Uterus (tissue), 4 donors: Measurements from ENCODE around the gene GALNT15. TPM values are rescaled to one million over a fixed set of nuclear protein-coding genes. Genes with fewer than 3 reads are reported as not detected.
A peak's percentile ranks its signal among the peaks of the same experiment; 100 is the strongest.

Source experiments
- DNase-seq, 2 donors: peaks; one replicate each; pipeline ENCODE4 v3.0.0-alpha.2; 2019 to 2020
- H3K27ac ChIP-seq, 2 donors: fragments of 200-600 bp; sonication (generic); 1 replicate in 1 of 2; 2 replicates in 1 of 2; pipeline ENCODE4 v1.5.1; 2016 to 2018
- H3K27me3 ChIP-seq, 2 donors: fragments of 200-600 bp; sonication (generic); one replicate each; pipeline ENCODE4 v1.5.1; 2018 to 2019; ENCODE audit warnings: control low read depth in 1 of 2
- H3K36me3 ChIP-seq, 2 donors: fragments of 200-600 bp; sonication (generic); one replicate each; pipeline ENCODE4 v1.5.1; 2019; ENCODE audit warnings: control low read depth in 1 of 2
- H3K4me1 ChIP-seq, 2 donors: fragments of 200-600 bp; sonication (generic); one replicate each; pipeline ENCODE4 v1.5.1; 2018 to 2019; ENCODE audit warnings: control low read depth in 1 of 2
- H3K4me3 ChIP-seq, 2 donors: fragments of 200-600 bp; sonication (generic); 1 replicate in 1 of 2; 2 replicates in 1 of 2; pipeline ENCODE4 v1.5.1; 2018 to 2019; ENCODE audit warnings: mild to moderate bottlenecking in 1 of 2
- H3K9me3 ChIP-seq, 2 donors: fragments of 200-600 bp; sonication (generic); one replicate each; pipeline ENCODE4 v1.5.1; 2019; ENCODE audit warnings: control low read depth in 1 of 2
- POLR2A ChIP-seq, 2 donors: fragments of 450-650 bp; IDR thresholded peaks; one replicate each; pipeline ENCODE4 v1.6.1; 2016; ENCODE audit warnings: antibody characterized with exemption in 2 of 2, mild to moderate bottlenecking in 1 of 2, moderate library complexity in 1 of 2
- intact Hi-C: fragments of 100-400 bp; cut with DNase I; formaldehyde crosslinking; loops from one replicate; pipeline ENCODE4 v1.15.1; 2023; ENCODE audit warnings: low total_unique reads
- total RNA-seq, 4 donors: library from RNA; depleted of rRNA in 3 of 4; stranded (reverse); fragments of >200 nt in 3 of 4; gene quantifications; one replicate each; pipeline versions ENCODE4 v1.1.0 to v1.2.4, GENCODE V29; 2014 to 2023
- TF ChIP-seq, protein P1 (sequence below), 4 experiments: fragments of 200-600 bp in 2 of 4; fragments of 450-650 bp in 2 of 4; sonication (generic) in 2 of 4; IDR thresholded peaks; one replicate each; pipeline ENCODE4 v1.5.1; 2016 to 2019; ENCODE audit warnings: antibody characterized with exemption in 4 of 4, mild to moderate bottlenecking in 2 of 4, moderate library complexity in 1 of 4
- donor health status: DM: yes; HTN: yes; CAD: no.

Gene GALNT15
- total RNA-seq, 4 donors from 2014 or later: 6.6 to 85.2 (median 53.3) TPM

GRCh38 chr3:16174026-16174355 lies 489 bp upstream of the GALNT15 start:
- peak overlapping the region in 1 of 2 donors; percentile 40 for H3K4me3 ChIP-seq
- peak overlapping the region; percentile 50 to 55 for H3K27ac ChIP-seq
- intact Hi-C loops: no loop called here
- no peaks in the 10 kb centered on the region for H3K9me3 ChIP-seq
- no peak for DNase-seq
- H3K4me1 ChIP-seq: peaks cover 0 to 5% of the 10 kb centered on the region in 2 donors
- TF ChIP-seq POLR2A (IDR thresholded peaks at IDR 0.05): no peak
- TF ChIP-seq, protein P1, sequence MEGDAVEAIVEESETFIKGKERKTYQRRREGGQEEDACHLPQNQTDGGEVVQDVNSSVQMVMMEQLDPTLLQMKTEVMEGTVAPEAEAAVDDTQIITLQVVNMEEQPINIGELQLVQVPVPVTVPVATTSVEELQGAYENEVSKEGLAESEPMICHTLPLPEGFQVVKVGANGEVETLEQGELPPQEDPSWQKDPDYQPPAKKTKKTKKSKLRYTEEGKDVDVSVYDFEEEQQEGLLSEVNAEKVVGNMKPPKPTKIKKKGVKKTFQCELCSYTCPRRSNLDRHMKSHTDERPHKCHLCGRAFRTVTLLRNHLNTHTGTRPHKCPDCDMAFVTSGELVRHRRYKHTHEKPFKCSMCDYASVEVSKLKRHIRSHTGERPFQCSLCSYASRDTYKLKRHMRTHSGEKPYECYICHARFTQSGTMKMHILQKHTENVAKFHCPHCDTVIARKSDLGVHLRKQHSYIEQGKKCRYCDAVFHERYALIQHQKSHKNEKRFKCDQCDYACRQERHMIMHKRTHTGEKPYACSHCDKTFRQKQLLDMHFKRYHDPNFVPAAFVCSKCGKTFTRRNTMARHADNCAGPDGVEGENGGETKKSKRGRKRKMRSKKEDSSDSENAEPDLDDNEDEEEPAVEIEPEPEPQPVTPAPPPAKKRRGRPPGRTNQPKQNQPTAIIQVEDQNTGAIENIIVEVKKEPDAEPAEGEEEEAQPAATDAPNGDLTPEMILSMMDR (IDR thresholded peaks at IDR 0.05): no peak
- no peaks in the 10 kb centered on the region for H3K27me3 ChIP-seq
- H3K36me3 ChIP-seq: no peaks in the 10 kb centered on the region

DNA sequence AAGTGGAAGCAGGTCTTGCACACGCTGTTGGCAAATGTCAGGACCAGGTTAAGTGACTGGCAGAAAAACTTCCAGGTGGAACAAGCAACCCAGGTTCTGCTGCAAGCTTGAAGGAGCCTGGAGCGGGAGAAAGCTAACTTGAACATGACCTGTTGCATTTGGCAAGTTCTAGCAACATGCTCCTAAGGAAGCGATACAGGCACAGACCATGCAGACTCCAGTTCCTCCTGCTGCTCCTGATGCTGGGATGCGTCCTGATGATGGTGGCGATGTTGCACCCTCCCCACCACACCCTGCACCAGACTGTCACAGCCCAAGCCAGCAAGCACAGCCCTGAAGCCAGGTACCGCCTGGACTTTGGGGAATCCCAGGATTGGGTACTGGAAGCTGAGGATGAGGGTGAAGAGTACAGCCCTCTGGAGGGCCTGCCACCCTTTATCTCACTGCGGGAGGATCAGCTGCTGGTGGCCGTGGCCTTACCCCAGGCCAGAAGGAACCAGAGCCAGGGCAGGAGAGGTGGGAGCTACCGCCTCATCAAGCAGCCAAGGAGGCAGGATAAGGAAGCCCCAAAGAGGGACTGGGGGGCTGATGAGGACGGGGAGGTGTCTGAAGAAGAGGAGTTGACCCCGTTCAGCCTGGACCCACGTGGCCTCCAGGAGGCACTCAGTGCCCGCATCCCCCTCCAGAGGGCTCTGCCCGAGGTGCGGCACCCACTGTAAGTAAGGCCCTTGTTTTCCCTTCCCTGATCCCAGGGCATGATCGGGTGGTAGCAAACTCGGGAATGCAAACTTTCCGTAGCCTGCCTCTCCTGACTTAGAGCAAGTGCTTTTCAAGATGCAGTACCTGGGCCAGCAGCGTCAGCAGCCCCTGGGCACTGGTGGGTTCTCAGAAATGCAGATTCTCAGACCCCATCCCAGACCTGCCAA lies 759 bp downstream of the GALNT15 start:
- intact Hi-C loops: loop anchor here (5.0 kb wide), 1 partner anchor 128 kb away; no protein-coding TSS in a partner anchor

DNA sequence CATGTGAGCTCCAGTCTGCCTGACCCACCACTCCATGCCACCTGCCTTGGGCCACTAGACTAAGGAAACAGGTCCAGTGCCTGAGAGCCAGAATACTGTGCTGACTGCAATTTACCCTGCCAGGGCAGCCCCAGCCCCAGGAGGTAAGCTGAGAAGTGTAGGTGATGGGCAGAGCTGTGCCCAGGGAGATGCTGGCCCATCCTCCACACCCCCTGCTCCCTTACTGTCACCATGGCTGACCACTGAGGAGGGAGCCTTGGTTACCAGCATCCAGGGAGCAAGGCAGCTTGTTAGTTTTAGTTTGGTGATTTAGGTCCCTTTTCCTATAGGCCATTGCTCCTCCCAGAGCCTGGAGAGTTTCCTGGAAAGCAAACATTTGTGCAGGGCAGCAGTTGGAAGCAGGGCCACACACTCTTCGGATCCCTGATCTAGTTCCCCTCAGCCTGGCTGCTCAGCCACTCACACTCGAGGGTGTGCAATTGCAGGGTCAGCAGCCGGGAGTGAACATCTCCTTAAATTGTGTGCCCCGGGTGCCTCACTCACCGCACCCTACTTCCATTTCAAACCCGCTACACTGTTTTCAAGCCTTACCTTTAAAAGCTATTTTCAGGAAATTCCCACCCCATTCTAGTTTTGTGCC lies 2.0 kb downstream of the GALNT15 start:
- Histone ChIP-seq H3K4me1 (peaks cover 0 to 5% of the 10 kb centered on the region in 2 donors), H3K36me3 (no peaks in the 10 kb centered on the region), H3K4me3 (peak overlapping the region; percentile 5 to 40), H3K9me3 (no peaks in the 10 kb centered on the region), H3K27me3 (no peaks in the 10 kb centered on the region), H3K27ac (peak overlapping the region in 1 of 2 donors; percentile 55)
- intact Hi-C loops: loop anchor here (5.0 kb wide), 1 partner anchor 129 kb away; no protein-coding TSS in a partner anchor
- TF ChIP-seq, protein P1 (IDR thresholded peaks at IDR 0.05): no peak
- TF ChIP-seq POLR2A (IDR thresholded peaks at IDR 0.05): no peak
- DNase-seq: no peak

More for the DNA sequence above, 759 bp downstream of the GALNT15 start:
- Histone ChIP-seq H3K27me3 (no peaks in the 10 kb centered on the region), H3K27ac (peak overlapping the region; percentile 50 to 55), H3K4me1 (peaks cover 0 to 5% of the 10 kb centered on the region in 2 donors), H3K9me3 (no peaks in the 10 kb centered on the region), H3K36me3 (no peaks in the 10 kb centered on the region), H3K4me3 (peak overlapping the region; percentile 2 to 40)
- TF ChIP-seq POLR2A (IDR thresholded peaks at IDR 0.05): no peak
- TF ChIP-seq, protein P1 (IDR thresholded peaks at IDR 0.05): no peak
- no peak for DNase-seq

- DNase-seq: no peak
- peaks cover 0 to 5% of the 10 kb centered on the region in 2 donors for H3K4me1 ChIP-seq
- intact Hi-C loops: loop anchor here (5.0 kb wide), 1 partner anchor 130 kb away; no protein-coding TSS in a partner anchor
- H3K9me3 ChIP-seq: no peaks in the 10 kb centered on the region
- TF ChIP-seq, protein P1 (IDR thresholded peaks at IDR 0.05): no peak
- no peak for TF ChIP-seq POLR2A (IDR thresholded peaks at IDR 0.05)
- H3K4me3 ChIP-seq: peak overlapping the region in 1 of 2 donors; percentile 40
- H3K27me3 ChIP-seq: no peaks in the 10 kb centered on the region
- no peak overlapping the region for H3K27ac ChIP-seq
- H3K36me3 ChIP-seq: no peaks in the 10 kb centered on the region
Measured at GRCh38 chr3:16177382-16177781, 2.9 kb downstream of the GALNT15 start.
